Ishikawa (cell line): ENCODE measurements around the gene MPL.

Experiments
- CEBPB ChIP-seq: IDR thresholded peaks from 2 replicates; pipeline ENCODE4 v1.6.1; 2012
- CREB1 ChIP-seq: IDR thresholded peaks from 2 replicates; pipeline ENCODE4 v1.6.1; 2012; ENCODE audit warnings: low read depth
- EGR1 ChIP-seq: IDR thresholded peaks from 2 replicates; pipeline ENCODE4 v1.6.1; 2012
- EP300 ChIP-seq: IDR thresholded peaks from 2 replicates; pipeline ENCODE4 v1.6.1; 2012; ENCODE audit warnings: borderline replicate concordance
- FOXM1 ChIP-seq: IDR thresholded peaks from 2 replicates; pipeline ENCODE4 v1.6.1; 2012; ENCODE audit warnings: low read depth, borderline replicate concordance
- NFIC ChIP-seq: IDR thresholded peaks from 2 replicates; pipeline ENCODE4 v1.6.1; 2012
- RAD21 ChIP-seq: IDR thresholded peaks from 2 replicates; pipeline ENCODE4 v1.6.1; 2012; ENCODE audit warnings: low read depth
- TAF1 ChIP-seq: IDR thresholded peaks from 2 replicates; pipeline ENCODE4 v1.6.1; 2012; ENCODE audit warnings: low read depth, mild to moderate bottlenecking
- TCF12 ChIP-seq: IDR thresholded peaks from 2 replicates; pipeline ENCODE4 v1.6.1; 2012; ENCODE audit warnings: low read depth
- TEAD4 ChIP-seq: IDR thresholded peaks from 2 replicates; pipeline ENCODE4 v1.6.1; 2012
- YY1 ChIP-seq: IDR thresholded peaks from 2 replicates; pipeline ENCODE4 v1.6.1; 2012; ENCODE audit warnings: low read depth
- ZBTB7A ChIP-seq: IDR thresholded peaks from 2 replicates; pipeline ENCODE4 v1.6.1; 2012; ENCODE audit warnings: low read depth
- TF ChIP-seq, protein P1 (sequence below): IDR thresholded peaks from 2 replicates; pipeline ENCODE4 v1.6.1; 2012
- TF ChIP-seq, protein P2 (sequence below): IDR thresholded peaks from 2 replicates; pipeline ENCODE4 v1.6.1; 2012
- TF ChIP-seq, protein P3 (sequence below): IDR thresholded peaks from 2 replicates; pipeline ENCODE4 v1.6.1; 2012; ENCODE audit warnings: low read depth, mild to moderate bottlenecking

Gene MPL

DNA sequence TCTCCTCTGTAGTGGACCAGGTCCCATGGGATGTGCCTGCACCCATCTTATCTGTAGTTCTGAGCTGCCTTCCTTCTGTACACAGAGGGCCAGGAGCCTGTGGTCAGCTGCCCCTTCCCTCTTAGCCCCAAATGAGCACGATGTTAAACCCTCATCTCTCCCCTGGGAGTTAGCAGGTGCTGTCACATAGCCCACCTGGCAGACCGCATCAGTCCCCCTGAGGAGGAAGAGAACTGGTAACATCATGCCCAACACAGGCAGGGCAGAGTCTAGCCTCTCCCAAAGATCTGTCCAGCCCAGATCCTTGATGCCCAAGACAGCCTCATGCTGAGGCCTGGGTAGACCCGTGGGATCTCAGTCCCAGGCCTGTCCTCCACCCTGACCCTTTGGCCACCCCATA is 32.2 kb upstream of the MPL start:
- TF ChIP-seq CEBPB: no peak
- TF ChIP-seq, protein P1, sequence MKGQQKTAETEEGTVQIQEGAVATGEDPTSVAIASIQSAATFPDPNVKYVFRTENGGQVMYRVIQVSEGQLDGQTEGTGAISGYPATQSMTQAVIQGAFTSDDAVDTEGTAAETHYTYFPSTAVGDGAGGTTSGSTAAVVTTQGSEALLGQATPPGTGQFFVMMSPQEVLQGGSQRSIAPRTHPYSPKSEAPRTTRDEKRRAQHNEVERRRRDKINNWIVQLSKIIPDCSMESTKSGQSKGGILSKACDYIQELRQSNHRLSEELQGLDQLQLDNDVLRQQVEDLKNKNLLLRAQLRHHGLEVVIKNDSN: no peak
- TF ChIP-seq, protein P2, sequence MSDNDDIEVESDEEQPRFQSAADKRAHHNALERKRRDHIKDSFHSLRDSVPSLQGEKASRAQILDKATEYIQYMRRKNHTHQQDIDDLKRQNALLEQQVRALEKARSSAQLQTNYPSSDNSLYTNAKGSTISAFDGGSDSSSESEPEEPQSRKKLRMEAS: no peak
- no peak for TF ChIP-seq YY1
- TF ChIP-seq TCF12: no peak

DNA sequence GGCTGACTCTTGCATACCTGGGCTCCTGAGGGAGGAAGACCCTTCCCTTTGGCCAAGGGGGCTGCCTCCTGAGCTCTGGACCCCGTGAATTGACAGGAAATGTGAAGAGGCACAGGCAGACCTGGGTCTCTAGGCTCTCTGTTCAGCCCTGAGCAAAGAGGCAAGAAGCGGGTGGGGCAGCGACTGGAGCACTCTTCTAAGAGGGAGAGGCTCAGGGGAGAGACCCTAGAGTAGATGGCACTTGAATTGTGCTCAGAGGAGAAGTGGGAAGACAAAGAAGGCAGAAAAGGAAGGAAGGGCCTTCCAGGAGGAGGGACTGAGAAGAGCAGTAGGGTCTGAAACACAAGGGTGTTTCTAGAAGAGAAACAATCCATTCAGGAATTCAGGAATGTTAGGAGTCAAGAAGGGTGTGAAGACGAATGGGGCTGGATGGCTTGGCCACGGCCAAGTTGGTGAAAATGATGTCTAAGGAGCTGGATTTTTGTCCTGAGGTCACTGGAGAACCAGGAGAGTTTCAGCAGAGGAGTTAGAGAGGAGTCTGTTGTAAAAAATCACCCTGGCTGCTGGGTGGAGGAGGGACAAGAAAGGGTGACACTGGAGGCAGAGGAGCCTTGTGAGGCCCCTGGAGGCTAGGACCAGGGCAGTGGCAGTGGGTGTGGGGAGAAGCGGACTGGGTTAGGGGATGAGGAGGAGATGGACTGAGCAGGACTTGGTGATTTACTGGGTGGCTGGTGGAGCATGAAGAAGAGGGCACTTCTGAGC is 31.5 kb upstream of the MPL start:
- TF ChIP-seq FOXM1 (no peak), ZBTB7A (no peak), CEBPB (no peak), CREB1 (no peak)
- TF ChIP-seq, protein P3, sequence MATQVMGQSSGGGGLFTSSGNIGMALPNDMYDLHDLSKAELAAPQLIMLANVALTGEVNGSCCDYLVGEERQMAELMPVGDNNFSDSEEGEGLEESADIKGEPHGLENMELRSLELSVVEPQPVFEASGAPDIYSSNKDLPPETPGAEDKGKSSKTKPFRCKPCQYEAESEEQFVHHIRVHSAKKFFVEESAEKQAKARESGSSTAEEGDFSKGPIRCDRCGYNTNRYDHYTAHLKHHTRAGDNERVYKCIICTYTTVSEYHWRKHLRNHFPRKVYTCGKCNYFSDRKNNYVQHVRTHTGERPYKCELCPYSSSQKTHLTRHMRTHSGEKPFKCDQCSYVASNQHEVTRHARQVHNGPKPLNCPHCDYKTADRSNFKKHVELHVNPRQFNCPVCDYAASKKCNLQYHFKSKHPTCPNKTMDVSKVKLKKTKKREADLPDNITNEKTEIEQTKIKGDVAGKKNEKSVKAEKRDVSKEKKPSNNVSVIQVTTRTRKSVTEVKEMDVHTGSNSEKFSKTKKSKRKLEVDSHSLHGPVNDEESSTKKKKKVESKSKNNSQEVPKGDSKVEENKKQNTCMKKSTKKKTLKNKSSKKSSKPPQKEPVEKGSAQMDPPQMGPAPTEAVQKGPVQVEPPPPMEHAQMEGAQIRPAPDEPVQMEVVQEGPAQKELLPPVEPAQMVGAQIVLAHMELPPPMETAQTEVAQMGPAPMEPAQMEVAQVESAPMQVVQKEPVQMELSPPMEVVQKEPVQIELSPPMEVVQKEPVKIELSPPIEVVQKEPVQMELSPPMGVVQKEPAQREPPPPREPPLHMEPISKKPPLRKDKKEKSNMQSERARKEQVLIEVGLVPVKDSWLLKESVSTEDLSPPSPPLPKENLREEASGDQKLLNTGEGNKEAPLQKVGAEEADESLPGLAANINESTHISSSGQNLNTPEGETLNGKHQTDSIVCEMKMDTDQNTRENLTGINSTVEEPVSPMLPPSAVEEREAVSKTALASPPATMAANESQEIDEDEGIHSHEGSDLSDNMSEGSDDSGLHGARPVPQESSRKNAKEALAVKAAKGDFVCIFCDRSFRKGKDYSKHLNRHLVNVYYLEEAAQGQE: no peak

DNA sequence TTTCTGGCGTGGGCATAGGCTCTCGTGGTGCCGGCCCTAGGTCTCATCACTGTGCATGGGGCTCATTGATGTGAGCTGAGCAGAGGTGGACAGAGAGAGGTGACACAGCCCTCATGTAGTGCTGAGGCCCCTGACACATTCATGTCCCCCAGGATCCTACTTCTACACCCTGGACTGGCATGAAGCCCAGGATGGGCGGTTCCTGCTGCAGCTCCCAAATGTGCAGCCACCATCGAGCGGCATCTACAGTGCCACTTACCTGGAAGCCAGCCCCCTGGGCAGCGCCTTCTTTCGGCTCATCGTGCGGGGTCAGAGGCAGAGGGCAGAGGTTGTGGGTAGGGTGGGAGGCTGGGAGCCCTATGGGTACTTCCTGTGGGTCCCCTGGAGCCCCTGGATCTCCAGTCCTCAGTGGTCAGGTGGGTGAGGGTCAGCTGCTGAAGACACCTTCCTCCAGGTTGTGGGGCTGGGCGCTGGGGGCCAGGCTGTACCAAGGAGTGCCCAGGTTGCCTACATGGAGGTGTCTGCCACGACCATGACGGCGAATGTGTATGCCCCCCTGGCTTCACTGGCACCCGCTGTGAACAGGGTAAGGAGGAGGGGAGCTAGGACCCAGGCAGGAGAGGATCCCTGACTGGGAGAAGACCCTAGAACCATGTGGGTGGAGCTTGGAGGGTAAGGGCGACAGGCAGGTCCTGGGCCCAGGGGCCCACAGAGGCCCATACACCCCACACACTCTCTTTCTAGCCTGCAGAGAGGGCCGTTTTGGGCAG is 30.7 kb upstream of the MPL start:
- TF ChIP-seq, protein P1: no peak
- TF ChIP-seq NFIC (no peak), ZBTB7A (no peak), TEAD4 (no peak), CREB1 (no peak)

DNA sequence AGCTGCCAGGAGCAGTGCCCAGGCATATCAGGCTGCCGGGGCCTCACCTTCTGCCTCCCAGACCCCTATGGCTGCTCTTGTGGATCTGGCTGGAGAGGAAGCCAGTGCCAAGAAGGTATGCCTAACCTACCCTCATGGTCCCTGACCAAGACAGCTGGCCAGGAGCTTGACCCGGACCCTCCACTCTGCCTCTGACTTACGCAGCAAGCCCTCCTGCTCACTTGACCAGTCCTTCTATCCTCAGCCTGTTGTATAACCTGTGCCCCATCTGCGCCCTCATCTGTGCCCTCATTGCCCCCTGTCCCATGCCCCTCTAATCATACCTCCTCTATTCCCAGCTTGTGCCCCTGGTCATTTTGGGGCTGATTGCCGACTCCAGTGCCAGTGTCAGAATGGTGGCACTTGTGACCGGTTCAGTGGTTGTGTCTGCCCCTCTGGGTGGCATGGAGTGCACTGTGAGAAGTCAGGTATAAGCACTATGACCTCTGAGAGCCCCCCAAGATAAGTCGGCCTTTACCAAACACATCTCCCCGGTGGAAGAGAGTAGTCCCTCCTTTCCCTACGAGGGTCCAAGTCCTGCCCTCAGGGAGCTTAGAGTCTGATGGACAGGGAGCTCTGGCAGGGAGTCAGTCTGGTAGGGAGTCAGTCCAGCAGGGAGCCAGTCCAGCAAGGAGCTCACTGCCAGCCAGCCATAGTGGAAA is 30.0 kb upstream of the MPL start:
- TF ChIP-seq CEBPB: no peak
- TF ChIP-seq FOXM1: no peak
- no peak for TF ChIP-seq ZBTB7A
- no peak for TF ChIP-seq TCF12
- TF ChIP-seq, protein P3: no peak
- no peak for TF ChIP-seq NFIC
- TF ChIP-seq EGR1: no peak
- TF ChIP-seq, protein P2: no peak
- TF ChIP-seq CREB1: no peak
- TF ChIP-seq YY1: no peak
- no peak for TF ChIP-seq EP300
- TF ChIP-seq TEAD4: no peak
- no peak for TF ChIP-seq TAF1
- TF ChIP-seq, protein P1: no peak
- TF ChIP-seq RAD21: no peak

DNA sequence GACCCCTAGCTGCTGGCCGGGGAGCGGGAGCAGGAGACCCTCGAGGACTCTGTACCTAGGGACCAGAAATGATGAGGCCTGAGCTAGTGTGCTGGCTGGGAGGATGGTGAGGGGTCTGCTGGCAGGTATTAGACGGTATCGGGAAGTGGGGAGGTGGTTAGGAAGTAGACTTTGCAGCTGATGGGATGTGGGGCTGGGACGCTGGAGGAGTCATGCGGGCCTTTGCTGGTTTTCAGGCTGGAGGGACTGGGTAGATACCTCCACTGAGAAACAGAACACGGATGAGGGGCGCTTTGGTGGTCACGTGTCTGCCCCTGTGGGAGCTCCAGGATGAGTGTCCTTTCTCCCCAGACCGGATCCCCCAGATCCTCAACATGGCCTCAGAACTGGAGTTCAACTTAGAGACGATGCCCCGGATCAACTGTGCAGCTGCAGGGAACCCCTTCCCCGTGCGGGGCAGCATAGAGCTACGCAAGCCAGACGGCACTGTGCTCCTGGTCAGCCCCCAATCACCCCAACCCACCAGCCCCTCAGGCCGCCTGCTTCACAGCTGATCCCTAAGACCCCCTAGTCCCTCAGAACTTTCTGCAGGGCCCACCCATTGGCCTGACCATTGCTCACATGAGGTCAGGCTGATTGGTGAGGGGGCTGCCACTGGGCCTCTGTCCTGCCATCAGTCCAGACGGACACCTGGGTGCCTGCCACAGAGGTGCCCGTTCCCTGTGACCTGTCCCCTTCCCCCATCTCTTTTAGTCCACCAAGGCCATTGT is 28.8 kb upstream of the MPL start:
- TF ChIP-seq CEBPB: no peak
- TF ChIP-seq, protein P2: no peak
- TF ChIP-seq NFIC: no peak
- no peak for TF ChIP-seq EGR1
- no peak for TF ChIP-seq FOXM1
- TF ChIP-seq EP300: no peak
- no peak for TF ChIP-seq TCF12
- no peak for TF ChIP-seq ZBTB7A
- TF ChIP-seq CREB1: no peak
- TF ChIP-seq, protein P3: no peak
- no peak for TF ChIP-seq TAF1
- no peak for TF ChIP-seq YY1
- no peak for TF ChIP-seq RAD21
- TF ChIP-seq TEAD4: no peak
- TF ChIP-seq, protein P1: no peak
